HG03139 (cell line): ENCODE results near the gene ADCY5.

Experiments
- ATAC-seq: cut with Tn5 transposase; IDR thresholded peaks from one replicate; pipeline ENCODE4 v1.9.1; 2021; ENCODE audit not compliant: unreplicated experiment

Gene ADCY5

GRCh38 chr3:123430266-123430665 lies 18.6 kb downstream of the ADCY5 start:
- ATAC-seq: no peak

- no peak for ATAC-seq
Observed at GRCh38 chr3:123429362-123430125, 19.3 kb downstream of the ADCY5 start.

GRCh38 chr3:123424999-123425712 lies 23.7 kb downstream of the ADCY5 start:
- no peak for ATAC-seq

DNA sequence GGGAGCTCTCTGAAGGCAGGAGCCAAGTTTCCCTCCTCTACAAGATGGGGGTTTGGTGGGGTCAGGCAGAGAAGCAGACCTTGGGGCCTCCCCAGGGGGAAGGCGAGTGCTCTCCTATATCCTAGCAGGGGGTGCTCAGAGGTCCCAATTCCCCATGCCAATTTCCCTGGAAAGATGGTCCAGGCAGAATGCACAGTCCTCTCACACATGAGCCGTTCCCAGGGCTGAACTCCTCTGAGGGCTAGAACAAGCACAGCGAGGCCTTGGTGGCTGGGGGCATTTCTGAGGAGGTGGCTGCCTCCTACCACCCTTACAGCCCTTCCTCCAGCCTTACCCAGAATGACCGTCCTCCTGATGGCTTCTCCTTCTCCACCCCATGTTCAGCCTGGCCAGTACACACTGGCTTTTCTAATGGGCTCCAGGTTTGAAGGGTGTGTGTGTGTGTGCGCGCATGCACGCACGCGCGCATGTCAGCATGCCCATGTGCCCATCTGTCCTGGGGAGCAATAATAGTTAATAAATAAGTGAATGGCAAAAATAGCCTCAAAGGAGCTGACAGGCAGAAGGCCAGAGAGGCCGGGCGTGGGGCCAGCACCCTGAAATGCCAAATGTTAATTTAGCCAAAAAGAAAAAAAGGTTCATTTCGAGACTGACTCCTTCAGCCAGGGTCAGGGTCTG lies 24.4 kb downstream of the ADCY5 start:
- no peak for ATAC-seq

GRCh38 chr3:123423806-123424205 lies 25.1 kb downstream of the ADCY5 start:
- ATAC-seq: no peak

GRCh38 chr3:123423031-123423430 lies 25.9 kb downstream of the ADCY5 start:
- no peak for ATAC-seq

DNA sequence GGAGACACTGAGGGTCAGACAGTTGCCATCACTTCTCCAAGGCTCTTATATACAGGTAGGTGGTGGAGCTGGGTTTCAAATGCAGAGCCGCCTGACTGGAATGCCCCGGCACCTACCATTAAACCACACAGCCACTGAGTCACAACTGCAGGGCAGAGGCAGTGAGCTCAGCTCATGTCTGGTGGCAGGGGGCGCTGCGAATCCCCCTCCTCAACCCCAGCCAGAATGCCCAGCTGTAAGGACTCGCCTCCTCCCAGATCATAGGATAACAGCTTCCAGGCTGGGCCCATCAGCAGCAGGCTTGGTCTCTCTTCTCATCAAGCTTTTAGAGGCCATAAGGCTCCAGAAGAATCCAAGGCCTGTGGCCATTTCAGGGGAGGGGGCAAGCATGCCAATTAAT lies 26.4 kb downstream of the ADCY5 start:
- ATAC-seq: no peak

DNA sequence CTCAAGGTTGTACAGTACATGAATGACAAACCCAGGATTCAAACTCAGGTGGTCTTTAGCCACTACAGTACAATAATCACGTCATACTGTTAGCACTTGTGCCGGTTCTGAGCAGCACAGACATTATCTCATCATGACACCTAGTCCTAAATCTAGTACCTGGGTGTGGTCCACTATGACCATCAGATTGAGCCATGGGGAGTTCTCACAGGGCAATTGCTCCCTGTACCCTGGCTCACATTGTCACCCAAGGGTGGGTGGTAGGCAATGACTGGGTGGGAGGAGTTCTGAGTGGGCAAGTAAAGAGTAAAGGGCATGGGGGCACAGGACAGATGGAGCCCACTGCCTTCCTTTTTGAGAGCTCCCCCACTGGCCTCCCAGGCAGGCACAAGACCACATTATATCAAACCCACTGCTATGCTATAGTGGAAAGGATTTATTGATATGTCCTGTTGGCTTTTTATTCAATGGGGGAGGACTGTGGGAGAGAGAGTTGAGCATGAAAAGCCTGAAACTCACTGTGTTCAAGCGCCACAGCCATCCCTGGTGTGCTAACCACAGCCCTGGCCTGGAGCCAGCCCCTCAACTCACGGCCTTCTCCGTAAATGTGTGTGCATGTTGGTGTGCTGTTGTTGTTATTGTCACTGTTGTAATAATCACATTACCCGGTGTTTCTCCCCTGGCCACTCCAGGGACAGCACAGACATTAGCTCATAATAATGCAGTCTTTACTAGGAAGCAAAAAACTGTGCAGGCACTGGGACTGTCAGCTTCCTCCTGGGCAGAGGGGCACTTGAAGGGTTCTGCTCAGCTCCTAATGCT lies 27.3 kb downstream of the ADCY5 start:
- ATAC-seq: no peak

GRCh38 chr3:123420416-123420968 lies 28.4 kb downstream of the ADCY5 start:
- no peak for ATAC-seq

DNA sequence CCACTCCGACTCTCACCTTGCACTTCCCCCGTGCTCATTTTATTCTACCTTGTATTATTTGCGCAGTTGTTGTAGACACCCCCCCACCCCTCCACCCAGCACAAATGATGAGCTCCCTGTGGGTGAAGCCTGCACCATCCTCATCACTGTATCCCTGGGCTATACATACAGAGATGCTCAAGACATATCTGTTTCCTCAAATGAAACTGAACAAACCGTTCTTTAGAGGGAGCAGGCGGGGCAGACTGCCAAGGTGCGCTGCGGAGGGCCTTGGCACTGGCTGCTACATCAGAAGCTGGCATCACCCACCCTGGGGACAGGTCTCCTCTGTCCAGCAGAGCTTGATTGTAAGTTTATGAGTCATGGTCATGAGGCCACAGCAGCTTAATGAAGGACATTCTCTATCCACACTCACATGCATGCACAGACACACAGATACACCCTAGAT lies 29.0 kb downstream of the ADCY5 start:
- ATAC-seq: no peak

- no peak for ATAC-seq
Observed at GRCh38 chr3:123419181-123419849, 29.6 kb downstream of the ADCY5 start.

DNA sequence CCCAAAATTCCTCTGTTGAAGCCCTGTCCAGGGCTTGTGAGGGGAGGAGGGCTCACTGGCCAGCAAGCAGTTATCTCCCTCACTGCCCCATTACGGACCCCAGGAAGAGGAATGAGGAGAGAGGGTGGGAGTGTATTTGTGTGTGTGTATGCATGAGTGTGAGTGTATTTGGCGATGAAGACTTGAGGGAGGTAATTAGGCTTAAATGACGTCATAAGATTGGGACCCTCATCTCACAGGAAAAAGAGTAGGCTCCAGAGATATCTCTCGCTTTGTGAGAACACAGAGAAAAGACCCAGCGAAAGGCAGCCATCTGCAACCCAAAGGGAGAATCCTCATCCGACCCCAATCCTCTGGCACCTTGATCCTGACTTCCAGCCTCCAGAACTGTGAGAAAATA lies 32.2 kb downstream of the ADCY5 start:
- no peak for ATAC-seq

DNA sequence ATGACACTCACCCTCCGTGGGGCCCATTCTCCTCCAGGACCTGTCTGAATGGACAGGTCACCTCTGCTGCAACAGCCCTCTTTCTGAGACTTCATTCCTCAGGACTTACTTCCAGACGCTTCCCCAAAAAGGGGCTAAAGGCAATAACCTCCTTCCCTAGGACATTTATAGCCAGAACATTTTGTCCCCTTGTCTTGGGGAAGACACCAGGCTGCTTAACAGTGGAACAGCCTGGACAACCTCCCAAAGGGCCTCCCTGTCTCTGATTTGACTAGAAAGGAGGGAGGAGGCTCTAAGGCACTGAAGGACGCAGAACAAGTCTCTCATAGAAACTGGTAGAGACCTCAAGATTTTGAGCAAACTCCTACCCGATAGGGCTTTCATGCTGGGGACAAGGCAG lies 32.7 kb downstream of the ADCY5 start:
- ATAC-seq: no peak

- no peak for ATAC-seq
Observed at GRCh38 chr3:123414973-123415775, 33.7 kb downstream of the ADCY5 start.

DNA sequence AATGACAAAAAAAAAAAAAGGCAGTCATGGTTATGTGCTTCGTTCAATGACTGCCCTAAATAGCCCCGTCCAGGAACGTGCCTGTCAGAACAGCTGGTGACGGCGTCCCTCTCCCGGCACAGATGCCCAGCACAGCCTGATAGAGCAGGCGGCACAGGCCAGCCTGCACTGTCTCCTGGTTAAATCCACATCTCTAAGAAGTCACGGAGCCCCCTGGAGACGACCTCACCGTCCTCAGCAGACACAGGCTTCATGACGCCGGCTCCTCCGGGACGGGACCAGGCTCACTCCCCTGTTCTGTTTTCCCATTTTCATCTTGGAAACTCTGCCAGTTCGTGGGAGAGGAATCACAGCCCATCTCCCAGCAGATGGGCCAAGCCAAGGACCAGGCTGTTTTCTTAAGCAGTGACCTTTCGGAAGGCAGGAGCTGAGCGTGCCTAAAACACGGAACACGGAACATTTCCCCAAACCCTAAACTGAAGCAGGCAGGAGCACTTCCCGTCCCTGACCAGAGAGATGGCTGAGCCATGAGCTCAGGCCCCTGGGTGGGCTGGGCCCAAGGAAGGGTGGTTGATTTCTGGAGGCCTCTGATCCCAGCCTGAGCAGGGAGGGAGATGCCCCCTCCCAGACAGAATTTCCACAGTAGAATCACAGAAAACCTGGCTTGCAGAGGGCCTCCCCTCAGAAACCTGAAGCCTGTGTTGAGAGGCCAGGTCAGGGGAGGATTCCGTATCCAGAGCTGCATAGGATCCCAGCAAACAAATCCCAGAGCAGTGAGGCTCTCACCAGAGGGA lies 35.9 kb downstream of the ADCY5 start:
- no peak for ATAC-seq

DNA sequence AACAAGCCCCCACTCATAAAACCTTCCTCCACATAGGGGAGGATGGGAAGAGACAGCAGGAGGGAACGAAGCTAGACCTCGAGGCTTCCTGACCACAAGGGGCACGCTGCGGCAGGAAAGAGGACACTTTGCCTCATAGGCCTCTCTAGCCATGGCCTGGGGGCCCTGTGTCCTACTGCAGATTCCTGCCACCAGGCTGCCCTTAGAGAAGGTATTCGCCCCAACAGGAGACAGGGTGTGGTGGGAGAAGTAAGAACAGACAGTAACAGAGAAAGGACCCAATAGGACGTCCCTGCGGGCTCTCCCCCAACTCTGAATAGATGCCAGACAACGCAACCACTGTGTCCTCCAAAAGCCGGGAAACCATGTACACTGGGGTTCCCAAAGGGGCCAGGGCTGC lies 36.8 kb downstream of the ADCY5 start:
- ATAC-seq: no peak

DNA sequence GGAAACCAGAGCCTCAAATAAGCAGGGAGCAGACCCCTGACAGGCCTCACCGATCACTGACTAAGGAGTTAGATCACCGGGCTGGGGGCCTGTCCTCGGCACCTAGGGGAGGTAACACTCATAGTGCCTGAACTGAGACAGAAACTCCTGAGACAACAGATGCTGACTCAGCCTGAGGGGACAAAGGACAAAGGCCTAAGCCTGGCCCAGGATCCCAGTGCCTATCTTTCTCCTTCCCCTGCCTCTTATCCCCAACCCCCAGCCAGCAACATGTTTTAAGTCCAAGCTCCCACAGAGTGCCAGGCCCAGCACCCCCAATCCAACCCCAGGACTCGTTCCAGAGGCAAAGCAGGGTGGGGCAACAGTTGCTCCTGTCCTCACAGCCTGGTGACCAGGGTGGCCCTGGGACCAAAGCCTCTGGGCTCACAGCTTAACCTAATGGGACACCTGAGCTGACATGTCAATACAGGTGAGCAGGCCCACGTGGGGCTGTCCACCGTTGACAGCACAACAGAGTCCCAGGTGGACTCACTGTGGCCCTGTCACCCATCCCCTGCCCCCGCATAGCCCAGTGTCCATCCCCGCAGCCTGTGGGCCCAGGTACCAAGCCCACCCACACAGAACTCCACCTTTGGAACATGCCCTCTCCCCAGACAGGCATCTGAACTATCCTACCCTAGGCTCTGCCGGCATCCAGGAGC lies 37.4 kb downstream of the ADCY5 start:
- ATAC-seq: no peak

- no peak for ATAC-seq
Observed at GRCh38 chr3:123410149-123410515, 38.8 kb downstream of the ADCY5 start.
